22Rv1 (cell line): ENCODE results near the gene SLC9A9.

ENCODE experiments used
- CTCF ChIP-seq: fragments of 450-650 bp; IDR thresholded peaks from 2 replicates; pipeline ENCODE4 v1.5.1; 2017; ENCODE audit warnings: mild to moderate bottlenecking
- ZFX ChIP-seq: fragments of 450-650 bp; IDR thresholded peaks from 2 replicates; pipeline ENCODE4 v1.6.1; 2017; ENCODE audit warnings: antibody characterized with exemption, borderline replicate concordance

GRCh38 chr3:143536817-143537535 is 311.3 kb downstream of the SLC9A9 start:
- no peak for TF ChIP-seq CTCF
- no peak for TF ChIP-seq ZFX
